Heart left ventricle (tissue), 11 donors: ENCODE measurements around the gene TUT1. TPM values are rescaled to one million over a fixed set of nuclear protein-coding genes. Genes with fewer than 3 reads are reported as not detected.

Experiments
- microRNA-seq, 4 donors: library from miRNA; unstranded; fragments of <30 nt; microRNA quantifications; one replicate each; pipeline versions ENCODE4 to v1.2.0, GENCODE V29; 2017 to 2020
- polyA plus RNA-seq, 2 donors: library from polyadenylated mRNA; stranded (reverse); fragments of 200-250 nt; gene quantifications; one replicate each; pipeline ENCODE4 v1.2.3, GENCODE V29; 2013
- total RNA-seq, 9 donors: library from RNA; depleted of rRNA in 2 of 9; stranded (reverse); fragments of >200 nt in 2 of 9; fragmentation: NEBNext Ultra II Directional in 3 of 9; extraction: Animal tissue kit (Norgen Biotek cat#: 25700) in 3 of 9; gene quantifications; one replicate each; pipeline versions ENCODE4 v1.1.0 to v1.2.4, GENCODE V29; 2016 to 2023
- donor health status: ischemic (EF 13 %, LVEDD 7.1; RV severe dilation, severe dysfunction).
- donor health status: healthy with polysubstance abuse.
- donor health status: DM: no; HTN: yes; CAD: no.
- donor health status: DM: no; HTN: no; CAD: no.
- donor health status: ischemic (EF 25% LVEDD 5.7; RV mildly dilated, moderate dysfunction).
- donor health status: healthy.
- donor health status: DM: yes; HTN: yes; CAD: no.
- donor health status: PGD.
- donor health status: nonischemic (EF 23%, LVEDD 6.1; RV moderate dilation, normal function).

TUT1 gene
- total and polyA plus RNA-seq, 11 donors, result 6.3 to 16.3 (median 11.3) TPM

Small RNA genes lying within 50 kb of the gene (microRNA-seq; reads per million reads assigned to microRNA genes)
- 0 to 1.7 (median 0.87) reads per million in 4 donors for gene MIR6747

Other genes starting within 250 kb of the TUT1 start
- not detected for gene SCGB1A1, start 172.5 kb downstream of the TUT1 start, total RNA-seq
- gene SCGB1A1, start 172.5 kb downstream of the TUT1 start, polyA plus RNA-seq, result not detected
- 100 to 1,000 TPM; 251 to 861 (median 409) TPM for gene AHNAK, start 44.7 kb downstream of the TUT1 start, total RNA-seq
- 100 to 1,000 TPM in 1 of 2 donors, 10 to 100 TPM in 1; 84.4 to 251 TPM for gene AHNAK, start 44.7 kb downstream of the TUT1 start, polyA plus RNA-seq
- gene EEF1G, start 17.6 kb downstream of the TUT1 start, total RNA-seq, result 1,000 to 10,000 TPM in 3 of 9 donors, 100 to 1,000 TPM in 6; 799 to 1,135 (median 929) TPM
- gene EEF1G, start 17.6 kb downstream of the TUT1 start, polyA plus RNA-seq, result 1,000 to 10,000 TPM in 1 of 2 donors, 100 to 1,000 TPM in 1; 549 to 1,190 TPM
- 10 to 100 TPM; 24.1 to 55.3 (median 33.7) TPM for gene MTA2, start 10.3 kb upstream of the TUT1 start, total RNA-seq
- 10 to 100 TPM; 18.4 to 40.3 TPM for gene MTA2, start 10.3 kb upstream of the TUT1 start, polyA plus RNA-seq
- gene EML3, start 21.3 kb upstream of the TUT1 start, total RNA-seq, result 10 to 100 TPM in 8 of 9 donors, 1 to 10 TPM in 1; 8.8 to 40.9 (median 16.2) TPM
- 10 to 100 TPM; 14.7 to 15.3 TPM for gene EML3, start 21.3 kb upstream of the TUT1 start, polyA plus RNA-seq
- gene ROM1, start 21.7 kb upstream of the TUT1 start, total RNA-seq, result 1 to 10 TPM; 1.5 to 5.8 (median 2.1) TPM
- gene ROM1, start 21.7 kb upstream of the TUT1 start, polyA plus RNA-seq, result 1 to 10 TPM; 2.9 to 5.3 TPM
- 10 to 100 TPM in 7 of 9 donors, 1 to 10 TPM in 2; 9.2 to 20.5 (median 12.3) TPM for gene B3GAT3, start 30.5 kb upstream of the TUT1 start, total RNA-seq
- 10 to 100 TPM; 19.1 to 38.1 TPM for gene B3GAT3, start 30.5 kb upstream of the TUT1 start, polyA plus RNA-seq
- 100 to 1,000 TPM in 4 of 9 donors, 10 to 100 TPM in 5; 64.4 to 182 (median 99.1) TPM for gene GANAB, start 55.1 kb upstream of the TUT1 start, total RNA-seq
- gene GANAB, start 55.1 kb upstream of the TUT1 start, polyA plus RNA-seq, result 100 to 1,000 TPM in 1 of 2 donors, 10 to 100 TPM in 1; 49.3 to 113 TPM
- 10 to 100 TPM in 7 of 9 donors, 1 to 10 TPM in 2; 9.1 to 23.2 (median 11.5) TPM for gene INTS5, start 61.8 kb upstream of the TUT1 start, total RNA-seq
- gene INTS5, start 61.8 kb upstream of the TUT1 start, polyA plus RNA-seq, result 10 to 100 TPM in 1 of 2 donors, 1 to 10 TPM in 1; 3.3 to 15.5 TPM
- gene C11orf98, start 73.7 kb upstream of the TUT1 start, total RNA-seq, result 10 to 100 TPM; 24.0 to 56.2 (median 28.5) TPM
- 100 to 1,000 TPM in 1 of 2 donors, 10 to 100 TPM in 1; 75.1 to 191 TPM for gene C11orf98, start 73.7 kb upstream of the TUT1 start, polyA plus RNA-seq
- 1 to 10 TPM in 7 of 9 donors, under 1 TPM in 2; 0.38 to 8.7 (median 4.2) TPM for gene CSKMT, start 73.8 kb upstream of the TUT1 start, total RNA-seq
- 1 to 10 TPM; 4.4 to 6.6 TPM for gene CSKMT, start 73.8 kb upstream of the TUT1 start, polyA plus RNA-seq
- gene UQCC3, start 80.2 kb upstream of the TUT1 start, total RNA-seq, result 1 to 10 TPM; 5.3 to 8.8 (median 5.9) TPM
- 10 to 100 TPM; 11.5 to 15.8 TPM for gene UQCC3, start 80.2 kb upstream of the TUT1 start, polyA plus RNA-seq
- gene LBHD1, start 80.7 kb upstream of the TUT1 start, total RNA-seq, result 1 to 10 TPM; 1.8 to 6.3 (median 2.9) TPM
- gene LBHD1, start 80.7 kb upstream of the TUT1 start, polyA plus RNA-seq, result 1 to 10 TPM; 1.4 to 1.8 TPM
- 100 to 1,000 TPM in 1 of 9 donors, 10 to 100 TPM in 8; 69.2 to 116 (median 83.1) TPM for gene UBXN1, start 87.5 kb upstream of the TUT1 start, total RNA-seq
- gene UBXN1, start 87.5 kb upstream of the TUT1 start, polyA plus RNA-seq, result 100 to 1,000 TPM in 1 of 2 donors, 10 to 100 TPM in 1; 88.7 to 188 TPM
- gene LRRN4CL, start 98.0 kb upstream of the TUT1 start, total RNA-seq, result 1 to 10 TPM in 8 of 9 donors, under 1 TPM in 1; 0.63 to 8.6 (median 2.7) TPM
- 1 to 10 TPM; 1.3 to 1.9 TPM for gene LRRN4CL, start 98.0 kb upstream of the TUT1 start, polyA plus RNA-seq
- gene BSCL2, start 115.9 kb upstream of the TUT1 start, total RNA-seq, result 10 to 100 TPM; 13.3 to 30.1 (median 20.0) TPM
- 10 to 100 TPM; 23.1 to 39.4 TPM for gene BSCL2, start 115.9 kb upstream of the TUT1 start, polyA plus RNA-seq
- under 1 TPM in 4 of 9 donors, not detected in 5; 0.27 to 0.55 (median 0.32) TPM for gene GNG3, start 116.2 kb upstream of the TUT1 start, total RNA-seq
- gene GNG3, start 116.2 kb upstream of the TUT1 start, polyA plus RNA-seq, result under 1 TPM in 1 of 2 donors, not detected in 1; 0.14 TPM
- 10 to 100 TPM in 8 of 9 donors, 1 to 10 TPM in 1; 9.6 to 39.5 (median 32.6) TPM for gene HNRNPUL2, start 135.9 kb upstream of the TUT1 start, total RNA-seq
- gene HNRNPUL2, start 135.9 kb upstream of the TUT1 start, polyA plus RNA-seq, result 10 to 100 TPM; 32.7 to 35.2 TPM
- gene TTC9C, start 137.0 kb upstream of the TUT1 start, total RNA-seq, result 10 to 100 TPM in 7 of 9 donors, 1 to 10 TPM in 2; 7.4 to 23.5 (median 12.1) TPM
- 10 to 100 TPM; 13.9 to 20.0 TPM for gene TTC9C, start 137.0 kb upstream of the TUT1 start, polyA plus RNA-seq
- 10 to 100 TPM in 4 of 9 donors, 1 to 10 TPM in 5; 6.9 to 16.6 (median 9.9) TPM for gene ZBTB3, start 162.6 kb upstream of the TUT1 start, total RNA-seq
- 1 to 10 TPM; 3.5 to 3.7 TPM for gene ZBTB3, start 162.6 kb upstream of the TUT1 start, polyA plus RNA-seq
- 10 to 100 TPM; 32.6 to 61.2 (median 43.8) TPM for gene POLR2G, start 170.1 kb upstream of the TUT1 start, total RNA-seq
- 100 to 1,000 TPM in 1 of 2 donors, 10 to 100 TPM in 1; 43.6 to 106 TPM for gene POLR2G, start 170.1 kb upstream of the TUT1 start, polyA plus RNA-seq
- 10 to 100 TPM in 3 of 9 donors, 1 to 10 TPM in 6; 7.1 to 19.5 (median 9.3) TPM for gene TAF6L, start 179.9 kb upstream of the TUT1 start, total RNA-seq
- gene TAF6L, start 179.9 kb upstream of the TUT1 start, polyA plus RNA-seq, result 10 to 100 TPM; 12.7 to 12.9 TPM
- gene TMEM179B, start 195.9 kb upstream of the TUT1 start, total RNA-seq, result 10 to 100 TPM; 14.7 to 46.0 (median 19.4) TPM
- gene TMEM179B, start 195.9 kb upstream of the TUT1 start, polyA plus RNA-seq, result 10 to 100 TPM; 23.8 to 47.3 TPM
- gene TMEM223, start 200.5 kb upstream of the TUT1 start, total RNA-seq, result 10 to 100 TPM; 19.0 to 52.3 (median 25.9) TPM
- gene TMEM223, start 200.5 kb upstream of the TUT1 start, polyA plus RNA-seq, result 10 to 100 TPM; 26.3 to 55.6 TPM
- 10 to 100 TPM; 28.5 to 51.7 (median 34.1) TPM for gene NXF1, start 213.9 kb upstream of the TUT1 start, total RNA-seq
- 10 to 100 TPM; 40.7 to 63.4 TPM for gene NXF1, start 213.9 kb upstream of the TUT1 start, polyA plus RNA-seq
- gene STX5, start 240.5 kb upstream of the TUT1 start, total RNA-seq, result 10 to 100 TPM; 16.2 to 26.8 (median 18.9) TPM
- 10 to 100 TPM in 1 of 2 donors, 1 to 10 TPM in 1; 8.6 to 36.1 TPM for gene STX5, start 240.5 kb upstream of the TUT1 start, polyA plus RNA-seq
- gene TEX54, start 241.3 kb upstream of the TUT1 start, total RNA-seq, result not detected
- not detected for gene TEX54, start 241.3 kb upstream of the TUT1 start, polyA plus RNA-seq
- 10 to 100 TPM; 19.2 to 36.6 (median 24.8) TPM for gene WDR74, start 248.1 kb upstream of the TUT1 start, total RNA-seq
- gene WDR74, start 248.1 kb upstream of the TUT1 start, polyA plus RNA-seq, result 10 to 100 TPM; 28.7 to 70.6 TPM